Central memory CD8-positive, alpha-beta T cell (primary cell): ENCODE measurements around the gene SLC19A2.
A peak's percentile ranks its signal among the peaks of the same experiment; 100 is the strongest.
"Not testable (repeated sequence)": the region's sequence is repeated elsewhere in the genome, so short reads cannot be mapped to it uniquely, and the experiment has no call there.

ENCODE experiments used
- ATAC-seq: fragments of 150-1000 bp; cut with Tn5 transposase; replicated peaks from 2 replicates; pipeline ENCODE4 v1.10.0; 2022; ENCODE audit warnings: mild to moderate bottlenecking, moderate FRiP score, moderate number of reproducible peaks; ENCODE audit not compliant: poor library complexity, severe bottlenecking; ENCODE audit errors: extremely low read depth
- DNase-seq, 2 donors: peaks; one replicate each; pipeline ENCODE4 v3.0.0; 2021; ENCODE audit warnings: low spot score in 2 of 2
- H3K27ac Mint-ChIP-seq: one replicate; pipeline ENCODE4 v1.8.0; 2022; ENCODE audit warnings: low read depth, mild to moderate bottlenecking, moderate library complexity, mixed read lengths
- H3K27me3 Mint-ChIP-seq: one replicate; pipeline ENCODE4 v1.8.0; 2022; ENCODE audit warnings: mixed read lengths
- H3K36me3 Mint-ChIP-seq: one replicate; pipeline ENCODE4 v1.8.0; 2022; ENCODE audit warnings: mild to moderate bottlenecking, moderate library complexity, mixed read lengths; ENCODE audit not compliant: insufficient read depth
- H3K4me1 Mint-ChIP-seq: one replicate; pipeline ENCODE4 v1.8.0; 2022; ENCODE audit warnings: mixed read lengths
- H3K4me3 Mint-ChIP-seq: one replicate; pipeline ENCODE4 v1.8.0; 2022; ENCODE audit warnings: mild to moderate bottlenecking, moderate library complexity, mixed read lengths
- H3K9me3 Mint-ChIP-seq: one replicate; pipeline ENCODE4 v1.8.0; 2022; ENCODE audit warnings: mixed read lengths

SLC19A2 gene

DNA sequence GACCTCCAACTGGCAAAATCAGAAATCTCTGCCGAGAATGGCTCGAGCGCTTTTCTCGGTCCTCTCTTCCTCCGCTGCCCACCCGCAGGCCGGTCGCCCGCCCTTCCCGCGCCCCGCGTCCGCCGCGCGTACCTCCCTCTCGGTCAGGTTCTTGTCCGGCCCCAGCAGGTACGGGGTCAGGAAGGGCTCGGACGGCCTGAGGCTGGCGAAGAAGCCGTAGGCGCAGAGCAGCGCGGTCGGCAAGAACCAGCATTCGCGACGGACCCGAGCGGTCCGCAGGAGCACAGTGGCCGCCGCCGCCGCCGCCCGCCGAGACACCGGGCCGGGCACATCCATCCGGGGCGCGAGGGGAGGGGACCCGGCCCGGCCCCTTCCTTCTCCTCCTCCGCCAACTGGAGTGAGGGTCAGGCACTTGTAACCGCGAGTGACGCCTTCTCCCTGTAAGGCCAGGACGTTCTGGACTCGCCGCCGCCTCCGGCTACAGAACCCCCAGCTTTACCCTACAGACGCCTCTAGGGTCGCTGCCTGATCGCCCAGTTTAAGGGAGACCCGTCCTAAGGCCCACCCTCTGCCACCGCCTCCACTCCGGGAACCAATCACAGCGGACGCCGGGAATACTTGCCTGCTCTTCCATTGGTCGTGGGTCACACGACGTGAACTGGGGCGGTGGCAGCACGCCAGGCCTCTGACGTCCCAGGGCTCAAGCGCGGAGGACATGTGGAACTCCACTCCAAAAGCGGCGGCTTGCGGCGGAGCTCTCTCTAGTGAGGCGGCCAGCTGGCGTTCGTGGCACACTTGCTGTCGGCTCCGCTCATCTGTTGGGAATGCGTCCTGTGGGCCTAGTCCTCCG lies at the start of gene SLC19A2:
SLC19A2 (minus strand) TSS at position 514 of the 850 bp plus-strand sequence; CDS start at position 336, 178 bp downstream.
- no peaks in the 10 kb centered on the region for H3K9me3 Mint-ChIP-seq
- H3K4me3 Mint-ChIP-seq, result peak within 1 kb of the TSS; percentile 87
- H3K27ac Mint-ChIP-seq, result peak within 1 kb of the TSS; percentile 92
- ATAC-seq (peak; percentile 100), DNase-seq (peak; percentile 80 to 84)
- no peaks in the 10 kb centered on the region for H3K27me3 Mint-ChIP-seq
- H3K4me1 Mint-ChIP-seq, result peaks cover 44% of the 10 kb centered on the region
- H3K36me3 Mint-ChIP-seq, result no peaks in the 10 kb centered on the region

DNA sequence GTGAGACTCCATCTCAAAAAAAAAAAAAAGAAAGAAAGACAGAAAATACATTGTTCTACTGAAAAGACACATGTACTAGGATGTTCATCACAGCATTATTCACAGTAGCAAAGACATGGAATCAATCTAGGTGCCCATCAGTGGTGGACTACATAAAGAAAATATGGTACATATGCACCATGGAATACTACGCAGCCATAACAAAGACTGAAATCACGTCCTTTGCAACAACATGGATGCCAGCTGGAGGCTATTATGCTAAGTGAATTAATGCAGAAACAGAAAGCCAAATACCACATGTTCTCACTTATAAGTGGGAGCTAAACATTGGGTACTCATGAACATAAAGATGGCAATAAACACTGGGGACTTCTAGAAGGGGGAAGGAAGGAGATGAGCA lies 48.9 kb upstream of the SLC19A2 start:
- no peaks in the 10 kb centered on the region for H3K4me1 Mint-ChIP-seq
- no peaks in the 10 kb centered on the region for H3K9me3 Mint-ChIP-seq
- H3K4me3 Mint-ChIP-seq, result no peak overlapping the region
- no peak for ATAC-seq
- no peaks in the 10 kb centered on the region for H3K36me3 Mint-ChIP-seq
- DNase-seq, result no peak
- peaks cover 27% of the 10 kb centered on the region for H3K27me3 Mint-ChIP-seq
- H3K27ac Mint-ChIP-seq, result no peak overlapping the region

DNA sequence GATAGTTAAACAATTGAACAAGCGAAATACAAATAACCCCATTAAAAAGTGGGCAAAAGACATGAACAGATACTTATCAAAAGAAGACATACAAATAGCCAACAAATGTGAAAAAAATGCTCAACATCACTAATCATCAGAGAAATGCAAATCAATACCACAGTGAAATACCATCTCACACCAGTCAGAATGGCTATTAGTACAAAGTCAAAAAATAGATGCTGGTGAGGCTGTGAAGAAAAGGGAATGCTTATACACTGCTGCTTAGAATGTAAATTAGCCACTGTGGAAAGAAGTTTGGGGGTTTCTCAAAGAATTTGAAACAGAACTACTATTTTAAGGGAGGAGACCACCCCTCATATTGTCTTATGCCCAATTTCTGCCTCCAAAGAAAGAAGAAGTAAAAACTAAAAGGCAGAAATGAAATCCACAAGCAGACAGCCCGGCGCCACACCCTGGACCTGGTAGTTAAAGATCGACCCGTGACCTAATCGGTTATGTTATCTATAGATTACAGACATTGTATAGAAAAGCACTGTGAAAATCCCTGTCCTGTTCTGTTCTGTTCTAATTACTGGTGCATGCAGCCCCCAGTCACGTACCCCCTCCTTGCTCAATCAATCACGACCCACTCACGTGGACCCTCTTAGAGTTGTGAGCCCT lies 47.9 kb upstream of the SLC19A2 start:
- not testable (repeated sequence) for H3K9me3 Mint-ChIP-seq, H3K4me1 Mint-ChIP-seq, ATAC-seq, H3K36me3 Mint-ChIP-seq, H3K4me3 Mint-ChIP-seq, DNase-seq, H3K27ac Mint-ChIP-seq
- H3K27me3 Mint-ChIP-seq, result peaks cover 37% of the 10 kb centered on the region

DNA sequence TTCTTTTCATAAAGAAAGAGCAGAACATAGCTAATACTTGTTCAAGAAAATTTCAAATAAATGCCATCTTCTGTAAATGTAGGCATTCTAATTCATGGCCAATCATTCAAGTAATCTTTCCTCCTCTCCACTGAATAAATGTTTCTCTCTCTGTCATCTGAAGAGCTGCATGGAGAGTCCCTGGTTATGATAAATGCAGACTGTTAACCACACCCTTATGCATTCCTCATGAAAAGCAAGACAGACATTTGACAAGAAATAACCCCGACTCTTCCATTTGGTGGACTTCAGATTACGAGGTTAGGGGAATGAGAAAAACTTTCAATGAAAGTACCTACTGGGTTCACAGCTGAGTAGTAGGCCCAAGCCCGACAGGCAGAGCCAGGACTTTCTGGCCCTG lies 44.7 kb upstream of the SLC19A2 start:
- Mint-ChIP-seq H3K4me3 (no peak overlapping the region), H3K9me3 (no peaks in the 10 kb centered on the region), H3K36me3 (no peaks in the 10 kb centered on the region), H3K27ac (no peak overlapping the region), H3K27me3 (peaks cover 47% of the 10 kb centered on the region), H3K4me1 (no peaks in the 10 kb centered on the region)
- DNase-seq (no peak), ATAC-seq (no peak)

DNA sequence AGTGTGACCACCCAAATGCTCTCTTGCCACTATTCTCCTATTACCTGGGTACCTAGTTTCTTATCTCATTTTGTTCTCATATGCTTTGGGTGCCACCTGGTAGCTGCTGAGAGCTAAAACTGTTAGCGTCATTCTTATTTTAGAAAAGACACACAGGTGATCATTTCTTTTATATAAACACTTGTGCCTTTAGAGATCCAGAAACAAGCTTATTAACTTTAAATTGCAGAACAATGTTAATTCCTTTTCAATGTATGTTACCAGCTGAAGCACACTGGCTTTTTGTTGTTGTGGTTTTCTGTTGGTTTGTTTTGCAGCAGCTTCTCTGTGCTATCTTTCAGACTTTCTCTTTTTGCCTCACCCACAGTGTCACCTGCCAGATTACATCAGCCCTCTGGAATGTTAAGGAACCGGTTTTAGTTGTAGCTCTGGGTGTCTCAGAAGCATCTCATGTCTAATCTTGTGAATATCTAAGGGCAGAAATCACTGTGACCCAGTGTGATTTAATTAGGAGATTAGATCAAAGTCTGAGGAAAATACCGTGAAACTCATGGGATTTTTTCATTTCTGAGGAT lies 43.4 kb upstream of the SLC19A2 start:
- Mint-ChIP-seq H3K36me3 (no peaks in the 10 kb centered on the region), H3K4me1 (no peaks in the 10 kb centered on the region), H3K9me3 (no peaks in the 10 kb centered on the region), H3K27me3 (peaks cover 47% of the 10 kb centered on the region), H3K4me3 (no peak overlapping the region), H3K27ac (no peak overlapping the region)
- ATAC-seq (no peak), DNase-seq (no peak)

- no peaks in the 10 kb centered on the region for H3K36me3 Mint-ChIP-seq
- no peaks in the 10 kb centered on the region for H3K4me1 Mint-ChIP-seq
- ATAC-seq (no peak), DNase-seq (no peak)
- no peak overlapping the region for H3K27ac Mint-ChIP-seq
- no peaks in the 10 kb centered on the region for H3K9me3 Mint-ChIP-seq
- peaks cover 40% of the 10 kb centered on the region for H3K27me3 Mint-ChIP-seq
- H3K4me3 Mint-ChIP-seq, result no peak overlapping the region
Observed at GRCh38 chr1:169528215-169529067, 42.7 kb upstream of the SLC19A2 start.

- DNase-seq (no peak), ATAC-seq (no peak)
- Mint-ChIP-seq H3K4me3 (no peak overlapping the region), H3K4me1 (no peaks in the 10 kb centered on the region), H3K27ac (no peak overlapping the region), H3K27me3 (peaks cover 32% of the 10 kb centered on the region), H3K9me3 (no peaks in the 10 kb centered on the region), H3K36me3 (no peaks in the 10 kb centered on the region)
Observed at GRCh38 chr1:169527451-169528214, 41.9 kb upstream of the SLC19A2 start.

- Mint-ChIP-seq H3K27ac (no peak overlapping the region), H3K4me1 (no peaks in the 10 kb centered on the region), H3K4me3 (no peak overlapping the region), H3K9me3 (no peaks in the 10 kb centered on the region), H3K36me3 (no peaks in the 10 kb centered on the region), H3K27me3 (peaks cover 25% of the 10 kb centered on the region)
- no peak for ATAC-seq
- no peak for DNase-seq
Observed at GRCh38 chr1:169527001-169527400, 41.3 kb upstream of the SLC19A2 start.

- Mint-ChIP-seq H3K4me3 (no peak overlapping the region), H3K27ac (no peak overlapping the region), H3K36me3 (no peaks in the 10 kb centered on the region), H3K4me1 (no peaks in the 10 kb centered on the region), H3K27me3 (peaks cover 21% of the 10 kb centered on the region), H3K9me3 (no peaks in the 10 kb centered on the region)
- ATAC-seq (no peak), DNase-seq (no peak)
Observed at GRCh38 chr1:169526120-169526832, 40.5 kb upstream of the SLC19A2 start.

DNA sequence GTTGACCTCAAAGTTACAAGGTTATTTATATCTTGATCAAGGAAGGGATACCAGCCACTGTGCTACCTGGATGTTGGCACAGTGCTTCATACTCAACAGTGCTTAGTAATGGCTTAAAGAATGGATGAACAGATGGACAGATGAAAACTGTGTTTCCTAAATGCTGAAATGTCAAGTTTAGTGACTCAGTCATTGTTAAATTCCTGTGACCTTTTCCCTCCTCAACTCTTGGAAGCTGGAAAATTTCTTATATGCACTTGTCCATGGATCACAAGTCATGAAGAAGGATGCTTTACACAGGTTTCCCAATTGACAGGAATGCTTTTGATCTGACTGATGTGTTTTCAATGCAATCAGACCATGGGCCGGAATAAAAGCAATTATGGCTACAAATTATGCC lies 39.6 kb upstream of the SLC19A2 start:
- Mint-ChIP-seq H3K36me3 (no peaks in the 10 kb centered on the region), H3K9me3 (no peaks in the 10 kb centered on the region), H3K4me3 (no peak overlapping the region), H3K27me3 (peaks cover 21% of the 10 kb centered on the region), H3K27ac (no peak overlapping the region), H3K4me1 (no peaks in the 10 kb centered on the region)
- DNase-seq, result no peak
- ATAC-seq, result no peak

- Mint-ChIP-seq H3K27me3 (peaks cover 12% of the 10 kb centered on the region), H3K27ac (no peak overlapping the region), H3K4me1 (no peaks in the 10 kb centered on the region), H3K9me3 (no peaks in the 10 kb centered on the region), H3K4me3 (no peak overlapping the region), H3K36me3 (no peaks in the 10 kb centered on the region)
- DNase-seq (no peak), ATAC-seq (no peak)
Observed at GRCh38 chr1:169523904-169524303, 38.2 kb upstream of the SLC19A2 start.
